Measurements from ENCODE around the gene MBTD1. TPM values are rescaled to one million over a fixed set of nuclear protein-coding genes. Genes with fewer than 3 reads are reported as not detected.
A peak's percentile ranks its signal among the peaks of the same experiment; 100 is the strongest.

The MBTD1 gene
- total and polyA plus RNA-seq, 7 experiments from 2014 or later: 7.0 to 35.8 (median 27.3) TPM

GRCh38 chr17:51214920-51215319 is 44.9 kb downstream of the MBTD1 start:
- H3K36me3 ChIP-seq (ENCODE audit: control insufficient read depth in 2 of 3, insufficient read depth in 3 of 3, low read length in 3 of 3): peaks cover 0 to 65% (median 0%) of the 10 kb centered on the region in 3 experiments
- ChIA-PET POLR2A (no interaction called here), CTCF (interaction anchor here (0.6 kb wide), 1 partner anchor 23 kb away, joined by 4 read pairs; no protein-coding TSS in a partner anchor)
- no peaks in the 10 kb centered on the region for H3K4me1 ChIP-seq (ENCODE audit: control insufficient read depth in 2 of 2, insufficient read depth in 2 of 2, low read length in 2 of 2)
- Mint-ChIP-seq H3K4me1 (peaks cover 0 to 11% (median 0%) of the 10 kb centered on the region in 7 donors), H3K27me3 (no peaks in the 10 kb centered on the region), H3K9me3 (peaks cover 0 to 2% (median 0%) of the 10 kb centered on the region in 11 donors), H3K4me3 (no peak overlapping the region), H3K36me3 (peaks cover 0 to 35% (median 19%) of the 10 kb centered on the region in 5 donors), H3K27ac (no peak overlapping the region)
- intact Hi-C loops (cut with micrococcal nuclease): no loop called here
- no peaks in the 10 kb centered on the region for H3K27me3 ChIP-seq (ENCODE audit: control insufficient read depth in 2 of 2, insufficient read depth in 2 of 2, low read length in 2 of 2)
- no peak overlapping the region for H3K27ac ChIP-seq (ENCODE audit: low read depth, low read length)
- DNase-seq (no peak), ATAC-seq (no peak)
- no peaks in the 10 kb centered on the region for H3K9me3 ChIP-seq (ENCODE audit: control insufficient read depth in 2 of 3, low read length in 3 of 3)
- H3K4me3 ChIP-seq (ENCODE audit: low read length): no peak overlapping the region

- intact Hi-C loops (cut with micrococcal nuclease): no loop called here
- CTCF ChIA-PET: no interaction called here
- Mint-ChIP-seq H3K4me1 (peaks cover 0 to 6% (median 0%) of the 10 kb centered on the region in 7 donors), H3K27me3 (no peaks in the 10 kb centered on the region), H3K36me3 (peaks cover 6 to 36% (median 10%) of the 10 kb centered on the region in 5 donors), H3K27ac (no peak overlapping the region), H3K4me3 (no peak overlapping the region), H3K9me3 (no peaks in the 10 kb centered on the region)
- Histone ChIP-seq H3K9me3 (ENCODE audit: control insufficient read depth in 2 of 3, low read length in 3 of 3) (no peaks in the 10 kb centered on the region), H3K36me3 (ENCODE audit: control insufficient read depth in 2 of 3, insufficient read depth in 3 of 3, low read length in 3 of 3) (peaks cover 0 to 65% (median 14%) of the 10 kb centered on the region in 3 experiments), H3K4me3 (ENCODE audit: low read length) (no peak overlapping the region), H3K4me1 (ENCODE audit: control insufficient read depth in 2 of 2, insufficient read depth in 2 of 2, low read length in 2 of 2) (peaks cover 0 to 4% of the 10 kb centered on the region in 2 donors), H3K27ac (ENCODE audit: low read depth, low read length) (no peak overlapping the region), H3K27me3 (ENCODE audit: control insufficient read depth in 2 of 2, insufficient read depth in 2 of 2, low read length in 2 of 2) (no peaks in the 10 kb centered on the region)
- no peak for DNase-seq
- no peak for ATAC-seq
- POLR2A ChIA-PET: interaction anchor here (0.6 kb wide), 1 partner anchor 10 kb away, joined by 5 read pairs; no protein-coding TSS in a partner anchor
These were observed 56.0 kb downstream of the MBTD1 start for GRCh38 chr17:51203838-51204237.

GRCh38 chr17:51200846-51201245 is 59.0 kb downstream of the MBTD1 start:
- Mint-ChIP-seq H3K27ac (peak overlapping the region in 2 of 9 donors; percentile 38 to 70), H3K9me3 (no peaks in the 10 kb centered on the region), H3K4me3 (no peak overlapping the region), H3K36me3 (peaks cover 16 to 30% (median 20%) of the 10 kb centered on the region in 5 donors), H3K4me1 (peaks cover 0 to 11% (median 0%) of the 10 kb centered on the region in 7 donors), H3K27me3 (no peaks in the 10 kb centered on the region)
- DNase-seq (no peak), ATAC-seq (no peak)
- H3K27ac ChIP-seq (ENCODE audit: low read depth, low read length): no peak overlapping the region
- no peaks in the 10 kb centered on the region for H3K27me3 ChIP-seq (ENCODE audit: control insufficient read depth in 2 of 2, insufficient read depth in 2 of 2, low read length in 2 of 2)
- ChIA-PET POLR2A (no interaction called here), CTCF (no interaction called here)
- H3K4me1 ChIP-seq (ENCODE audit: control insufficient read depth in 2 of 2, insufficient read depth in 2 of 2, low read length in 2 of 2): peaks cover 0 to 4% of the 10 kb centered on the region in 2 donors
- H3K9me3 ChIP-seq (ENCODE audit: control insufficient read depth in 2 of 3, low read length in 3 of 3): no peaks in the 10 kb centered on the region
- peaks cover 0 to 63% (median 17%) of the 10 kb centered on the region in 3 experiments for H3K36me3 ChIP-seq (ENCODE audit: control insufficient read depth in 2 of 3, insufficient read depth in 3 of 3, low read length in 3 of 3)
- intact Hi-C loops (cut with micrococcal nuclease): no loop called here
- no peak overlapping the region for H3K4me3 ChIP-seq (ENCODE audit: low read length)

- Histone ChIP-seq H3K4me3 (ENCODE audit: low read length) (no peak overlapping the region), H3K9me3 (ENCODE audit: control insufficient read depth in 2 of 3, low read length in 3 of 3) (no peaks in the 10 kb centered on the region), H3K27me3 (ENCODE audit: control insufficient read depth in 2 of 2, insufficient read depth in 2 of 2, low read length in 2 of 2) (no peaks in the 10 kb centered on the region), H3K36me3 (ENCODE audit: control insufficient read depth in 2 of 3, insufficient read depth in 3 of 3, low read length in 3 of 3) (peaks cover 0 to 66% (median 17%) of the 10 kb centered on the region in 3 experiments), H3K27ac (ENCODE audit: low read depth, low read length) (no peak overlapping the region), H3K4me1 (ENCODE audit: control insufficient read depth in 2 of 2, insufficient read depth in 2 of 2, low read length in 2 of 2) (peaks cover 0 to 4% of the 10 kb centered on the region in 2 donors)
- peak overlapping the region in 1 of 9 donors; percentile 68 for H3K27ac Mint-ChIP-seq
- ATAC-seq (peak; percentile 52), DNase-seq (no peak)
- no peaks in the 10 kb centered on the region for H3K27me3 Mint-ChIP-seq
- no peaks in the 10 kb centered on the region for H3K9me3 Mint-ChIP-seq
- peaks cover 0 to 11% (median 0%) of the 10 kb centered on the region in 7 donors for H3K4me1 Mint-ChIP-seq
- ChIA-PET POLR2A (no interaction called here), CTCF (no interaction called here)
- intact Hi-C loops (cut with micrococcal nuclease): no loop called here
- peaks cover 16 to 29% (median 18%) of the 10 kb centered on the region in 5 donors for H3K36me3 Mint-ChIP-seq
- peak overlapping the region in 1 of 10 donors; percentile 23 for H3K4me3 Mint-ChIP-seq
These were observed 59.6 kb downstream of the MBTD1 start for GRCh38 chr17:51200295-51200694.

GRCh38 chr17:51197754-51198153 is 62.1 kb downstream of the MBTD1 start:
- H3K4me1 ChIP-seq (ENCODE audit: control insufficient read depth in 2 of 2, insufficient read depth in 2 of 2, low read length in 2 of 2): peaks cover 0 to 4% of the 10 kb centered on the region in 2 donors
- no peaks in the 10 kb centered on the region for H3K27me3 ChIP-seq (ENCODE audit: control insufficient read depth in 2 of 2, insufficient read depth in 2 of 2, low read length in 2 of 2)
- Mint-ChIP-seq H3K9me3 (no peaks in the 10 kb centered on the region), H3K4me1 (peaks cover 0 to 11% (median 0%) of the 10 kb centered on the region in 7 donors), H3K4me3 (no peak overlapping the region), H3K27ac (peak overlapping the region in 4 of 9 donors; percentile 2 to 83 (median 30)), H3K27me3 (no peaks in the 10 kb centered on the region), H3K36me3 (peaks cover 14 to 29% (median 17%) of the 10 kb centered on the region in 5 donors)
- no peak overlapping the region for H3K27ac ChIP-seq (ENCODE audit: low read depth, low read length)
- H3K4me3 ChIP-seq (ENCODE audit: low read length): no peak overlapping the region
- ChIA-PET POLR2A (no interaction called here), CTCF (no interaction called here)
- ATAC-seq (no peak), DNase-seq (no peak)
- peaks cover 0 to 71% (median 17%) of the 10 kb centered on the region in 3 experiments for H3K36me3 ChIP-seq (ENCODE audit: control insufficient read depth in 2 of 3, insufficient read depth in 3 of 3, low read length in 3 of 3)
- intact Hi-C loops (cut with micrococcal nuclease): no loop called here
- H3K9me3 ChIP-seq (ENCODE audit: control insufficient read depth in 2 of 3, low read length in 3 of 3): no peaks in the 10 kb centered on the region

- Histone ChIP-seq H3K4me1 (ENCODE audit: control insufficient read depth in 2 of 2, insufficient read depth in 2 of 2, low read length in 2 of 2) (no peaks in the 10 kb centered on the region), H3K36me3 (ENCODE audit: control insufficient read depth in 2 of 3, insufficient read depth in 3 of 3, low read length in 3 of 3) (peaks cover 0 to 67% (median 16%) of the 10 kb centered on the region in 3 experiments), H3K27me3 (ENCODE audit: control insufficient read depth in 2 of 2, insufficient read depth in 2 of 2, low read length in 2 of 2) (no peaks in the 10 kb centered on the region), H3K27ac (ENCODE audit: low read depth, low read length) (no peak overlapping the region), H3K9me3 (ENCODE audit: control insufficient read depth in 2 of 3, low read length in 3 of 3) (no peaks in the 10 kb centered on the region), H3K4me3 (ENCODE audit: low read length) (no peak overlapping the region)
- no peak overlapping the region for H3K27ac Mint-ChIP-seq
- H3K4me1 Mint-ChIP-seq: peaks cover 0 to 6% (median 0%) of the 10 kb centered on the region in 7 donors
- no peaks in the 10 kb centered on the region for H3K9me3 Mint-ChIP-seq
- ATAC-seq: no peak
- ChIA-PET POLR2A (no interaction called here), CTCF (no interaction called here)
- DNase-seq: no peak
- H3K36me3 Mint-ChIP-seq: peaks cover 0 to 32% (median 10%) of the 10 kb centered on the region in 5 donors
- no peaks in the 10 kb centered on the region for H3K27me3 Mint-ChIP-seq
- no peak overlapping the region for H3K4me3 Mint-ChIP-seq
- intact Hi-C loops (cut with micrococcal nuclease): no loop called here
These were observed 68.0 kb downstream of the MBTD1 start for GRCh38 chr17:51191895-51192294.

- ATAC-seq: no peak
- Histone ChIP-seq H3K27ac (ENCODE audit: low read depth, low read length) (no peak overlapping the region), H3K4me3 (ENCODE audit: low read length) (no peak overlapping the region), H3K27me3 (ENCODE audit: control insufficient read depth in 2 of 2, insufficient read depth in 2 of 2, low read length in 2 of 2) (no peaks in the 10 kb centered on the region), H3K36me3 (ENCODE audit: control insufficient read depth in 2 of 3, insufficient read depth in 3 of 3, low read length in 3 of 3) (peaks cover 4 to 58% (median 16%) of the 10 kb centered on the region in 3 experiments), H3K4me1 (ENCODE audit: control insufficient read depth in 2 of 2, insufficient read depth in 2 of 2, low read length in 2 of 2) (no peaks in the 10 kb centered on the region), H3K9me3 (ENCODE audit: control insufficient read depth in 2 of 3, low read length in 3 of 3) (no peaks in the 10 kb centered on the region)
- intact Hi-C loops (cut with micrococcal nuclease): no loop called here
- no peak overlapping the region for H3K4me3 Mint-ChIP-seq
- H3K27me3 Mint-ChIP-seq: no peaks in the 10 kb centered on the region
- ChIA-PET POLR2A (no interaction called here), CTCF (no interaction called here)
- H3K27ac Mint-ChIP-seq: peak overlapping the region in 5 of 9 donors; percentile 6 to 59 (median 34)
- no peaks in the 10 kb centered on the region for H3K9me3 Mint-ChIP-seq
- H3K4me1 Mint-ChIP-seq: peaks cover 0 to 6% (median 0%) of the 10 kb centered on the region in 7 donors
- no peak for DNase-seq
- peaks cover 0 to 39% (median 14%) of the 10 kb centered on the region in 5 donors for H3K36me3 Mint-ChIP-seq
These were observed 70.2 kb downstream of the MBTD1 start for GRCh38 chr17:51189628-51190027.
